SW480 (cell line): Measurements from ENCODE around the gene KIF3C.
A peak's percentile ranks its signal among the peaks of the same experiment; 100 is the strongest.
"Not testable (repeated sequence)": the region's sequence is repeated elsewhere in the genome, so short reads cannot be mapped to it uniquely, and the experiment has no call there.

Source experiments
- DNase-seq: peaks from one replicate; pipeline ENCODE4 v3.0.0-alpha.2; 2016; ENCODE audit warnings: low spot score

The KIF3C gene

GRCh38 chr2:25960920-25961319, 21.4 kb downstream of the KIF3C start:
- DNase-seq, result no peak

DNA sequence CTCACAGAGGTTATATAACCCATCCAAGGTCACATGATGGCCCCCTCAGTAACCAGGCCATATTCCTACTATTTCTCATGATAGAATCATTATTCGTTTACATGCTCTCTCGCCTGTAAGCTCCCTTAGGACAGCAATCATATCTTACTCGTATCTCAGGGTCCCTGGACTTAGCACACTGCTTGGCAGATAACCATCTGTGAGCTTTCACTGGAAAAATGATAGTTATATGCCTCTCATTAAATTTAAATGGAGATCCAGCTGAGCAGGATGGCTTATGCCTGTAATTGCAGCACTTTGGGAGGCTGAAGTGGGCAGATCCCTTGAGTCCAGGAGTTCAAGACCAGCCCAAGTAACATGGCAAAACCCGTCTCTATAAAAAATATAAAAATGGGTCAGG, 21.9 kb downstream of the KIF3C start:
- DNase-seq, result no peak

- not testable (repeated sequence) for DNase-seq
Observed at GRCh38 chr2:25958611-25959010, 23.7 kb downstream of the KIF3C start.

- no peak for DNase-seq
Observed at GRCh38 chr2:25957743-25958142, 24.6 kb downstream of the KIF3C start.

- DNase-seq, result no peak
Observed at GRCh38 chr2:25955869-25956535, 26.3 kb downstream of the KIF3C start.

- DNase-seq, result no peak
Observed at GRCh38 chr2:25955036-25955435, 27.3 kb downstream of the KIF3C start.

- no peak for DNase-seq
Observed at GRCh38 chr2:25954199-25954752, 28.0 kb downstream of the KIF3C start.

GRCh38 chr2:25951071-25951547, 31.2 kb downstream of the KIF3C start:
- peak; percentile 84 for DNase-seq

DNA sequence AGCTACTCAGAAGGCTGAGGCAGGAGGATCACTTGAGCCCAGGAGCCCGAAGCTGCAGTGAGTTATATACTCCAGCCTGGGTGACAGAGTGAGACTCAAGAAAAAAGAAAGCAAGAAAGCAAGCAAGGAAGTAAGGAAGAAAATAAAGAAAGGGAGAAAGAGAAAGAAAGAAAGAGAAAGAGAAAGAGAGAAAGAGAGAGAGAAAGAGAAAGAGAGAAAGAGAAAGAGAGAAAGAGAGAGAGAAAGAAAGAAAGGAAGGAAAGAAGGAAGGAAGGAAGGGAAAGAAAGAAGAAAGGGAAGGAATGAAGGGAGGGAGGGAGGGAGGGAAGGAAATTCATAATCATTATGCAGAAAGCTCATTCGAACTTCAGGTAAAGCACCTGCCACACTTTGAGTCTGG, 33.9 kb downstream of the KIF3C start:
- DNase-seq, result no peak

- no peak for DNase-seq
Observed at GRCh38 chr2:25941042-25941441, 41.3 kb downstream of the KIF3C start.

- DNase-seq, result no peak
Observed at GRCh38 chr2:25939257-25939668, 43.0 kb downstream of the KIF3C start.

- no peak for DNase-seq
Observed at GRCh38 chr2:25938345-25938744, 44.0 kb downstream of the KIF3C start.

DNA sequence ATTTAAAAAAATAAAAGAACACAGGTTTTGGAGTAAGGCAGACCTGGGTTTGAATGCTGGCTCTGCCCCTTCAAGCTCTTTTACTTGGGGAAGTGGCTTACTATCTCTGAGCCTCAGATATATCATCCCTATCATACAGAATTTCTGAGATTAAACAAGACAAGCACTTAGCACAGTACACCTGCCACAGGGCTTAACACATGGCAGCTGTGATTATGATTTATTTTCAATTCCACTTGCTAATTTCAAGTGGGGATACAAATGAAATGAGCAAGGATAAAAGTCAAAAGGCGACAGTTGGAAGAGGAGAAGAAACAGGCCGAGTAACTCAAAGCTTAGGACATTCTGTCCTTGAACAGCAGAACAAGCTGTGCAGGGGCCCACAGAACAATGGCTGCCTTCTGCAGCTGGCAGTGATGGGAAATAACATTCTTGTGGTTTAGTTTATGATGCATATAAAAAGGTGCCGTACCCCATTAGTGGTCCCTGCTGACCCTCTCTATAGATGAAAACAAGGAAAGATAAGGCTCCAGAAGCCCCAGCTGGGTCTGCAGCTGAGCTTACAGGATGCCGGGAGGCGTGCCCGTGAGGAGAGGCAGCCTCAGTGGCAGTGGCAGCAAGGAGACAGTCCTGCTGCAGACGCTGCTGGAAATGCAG, 45.3 kb downstream of the KIF3C start:
- DNase-seq, result peak; percentile 89

DNA sequence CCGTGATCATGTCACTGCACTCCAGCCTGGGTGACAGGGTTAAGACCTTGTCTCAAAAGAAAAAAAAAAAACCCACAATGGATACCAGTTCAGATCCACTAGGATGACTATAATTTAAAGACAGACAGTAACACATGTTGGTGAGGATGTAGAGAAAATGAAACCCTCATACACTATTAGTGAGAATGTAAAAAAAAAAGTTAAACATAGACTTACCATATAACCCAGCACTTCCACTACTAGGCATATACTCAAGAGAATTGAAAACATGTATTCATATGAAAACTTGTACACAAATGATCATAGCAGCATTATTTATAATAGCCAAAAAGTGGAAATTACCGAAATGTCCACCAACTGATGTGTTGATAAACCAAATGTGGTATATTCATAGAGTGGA, 48.7 kb downstream of the KIF3C start:
- DNase-seq, result no peak

DNA sequence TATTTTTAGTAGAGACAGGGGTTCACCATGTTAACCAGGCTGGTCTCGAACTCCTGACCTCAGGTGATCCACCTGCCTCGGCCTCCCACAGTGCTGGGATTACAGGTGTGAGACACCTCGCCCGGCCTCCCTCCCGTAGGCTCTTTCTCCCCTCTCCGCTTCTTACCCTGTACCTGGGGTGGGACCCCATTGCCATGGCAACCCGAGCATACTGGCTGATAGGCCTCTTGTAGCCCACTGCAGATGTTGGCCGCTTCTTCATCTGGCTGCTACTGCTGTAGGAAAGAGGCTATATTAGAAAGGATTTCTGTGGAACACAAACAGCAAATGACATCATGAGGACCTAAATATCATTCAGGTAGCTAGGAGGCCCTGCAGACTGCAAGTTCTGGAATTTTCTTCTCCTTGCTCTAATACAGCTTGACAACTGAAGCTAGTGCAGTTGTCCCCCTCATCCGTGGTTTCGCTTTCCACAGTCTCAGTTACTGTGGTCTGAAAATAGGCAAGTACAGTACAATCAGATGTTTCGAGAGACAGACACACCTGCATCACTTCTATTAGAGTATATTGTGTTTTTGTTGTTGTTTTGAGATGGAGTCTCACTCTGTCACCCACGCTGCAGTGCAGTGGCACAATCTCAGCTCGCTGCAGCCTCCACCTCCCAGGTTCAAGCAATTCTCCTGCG, 52.4 kb downstream of the KIF3C start:
- no peak for DNase-seq

GRCh38 chr2:25928668-25929067, 53.6 kb downstream of the KIF3C start:
- no peak for DNase-seq

DNA sequence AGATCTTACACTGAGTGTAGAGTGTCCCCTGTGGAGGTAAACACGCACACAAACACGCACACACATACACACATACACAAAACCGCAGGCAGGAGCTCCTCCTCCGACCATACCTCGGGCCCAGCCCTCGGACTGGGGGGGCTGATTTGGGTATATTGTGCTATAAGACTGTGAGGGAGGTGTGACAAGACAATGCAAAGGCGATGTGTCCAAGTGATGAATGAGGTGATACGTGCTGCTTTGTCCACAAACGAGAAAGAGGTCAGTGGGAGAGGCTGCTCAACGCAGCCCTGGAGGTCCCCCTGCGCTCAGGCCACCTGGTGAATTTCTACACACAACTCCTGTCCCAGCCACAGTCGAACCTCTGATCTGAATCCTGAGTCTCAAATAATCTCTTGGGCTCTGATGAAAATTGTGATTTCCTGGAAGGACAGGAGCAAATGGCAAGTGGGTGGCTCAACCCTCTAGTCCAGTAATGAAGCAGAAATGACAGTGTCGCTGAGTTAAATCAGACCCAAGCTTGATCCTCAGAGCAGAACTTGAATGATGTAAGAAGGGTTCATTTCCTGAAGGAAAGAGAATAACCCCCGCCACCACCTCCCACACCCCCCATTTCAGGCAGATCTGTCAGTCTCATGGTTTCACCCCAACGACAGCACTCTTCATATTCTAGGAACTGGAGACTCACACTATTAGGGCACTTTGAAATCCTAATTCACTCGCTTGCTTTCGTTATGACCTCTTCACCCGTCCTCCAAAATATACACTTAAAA, 55.1 kb downstream of the KIF3C start:
- DNase-seq, result no peak

- no peak for DNase-seq
Observed at GRCh38 chr2:25922501-25922900, 59.8 kb downstream of the KIF3C start.

DNA sequence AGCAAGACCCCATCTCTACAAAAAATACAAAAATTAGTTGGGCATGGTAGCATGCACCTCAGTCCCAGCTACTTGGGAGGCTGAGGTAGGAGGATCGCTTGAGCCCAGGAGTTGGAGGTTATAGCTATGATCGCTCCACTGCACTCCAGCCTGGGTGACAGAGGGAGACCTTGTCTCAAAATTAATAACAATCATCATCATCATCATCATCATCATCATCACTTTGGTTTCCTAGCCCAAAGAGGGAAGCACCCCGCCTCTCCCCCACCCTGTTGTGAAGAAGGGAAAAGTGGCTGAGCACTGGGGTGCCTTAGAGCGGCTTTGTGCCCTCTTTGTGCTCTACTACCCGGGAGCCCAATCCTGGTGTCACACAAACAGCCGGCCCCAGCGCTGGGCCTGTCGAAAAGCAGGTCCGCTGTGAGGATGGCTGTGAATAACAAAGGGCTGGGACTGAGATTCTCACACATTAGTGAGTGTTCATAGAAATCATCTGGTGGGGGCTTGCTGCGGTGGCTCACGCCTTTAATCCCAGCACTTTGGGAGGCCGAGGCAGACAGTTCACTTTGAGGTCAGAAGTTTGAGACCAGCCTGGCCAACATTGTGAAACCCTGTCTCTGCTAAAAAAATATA, 61.4 kb downstream of the KIF3C start:
- no peak for DNase-seq

DNA sequence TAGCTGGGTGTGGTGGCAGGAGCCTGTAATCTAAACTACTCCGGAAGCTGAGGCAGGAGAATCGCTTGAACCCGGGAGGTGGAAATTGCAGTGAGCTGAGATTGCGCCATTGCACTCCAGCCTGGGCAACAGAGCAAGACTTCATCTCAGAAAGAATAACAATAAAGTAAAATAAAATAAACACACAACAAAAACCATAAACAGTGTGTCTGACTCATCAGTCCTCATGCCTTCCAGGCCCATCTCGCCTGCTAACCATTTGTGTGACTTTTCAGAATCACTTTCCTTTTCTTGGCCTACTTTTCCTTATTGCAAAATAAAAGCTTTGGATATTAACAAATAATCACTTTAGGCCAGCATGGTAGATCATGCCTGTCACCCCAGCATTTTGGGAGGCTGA, 62.0 kb downstream of the KIF3C start:
- DNase-seq, result no peak

- DNase-seq, result no peak
Observed at GRCh38 chr2:25917832-25918231, 64.5 kb downstream of the KIF3C start.

DNA sequence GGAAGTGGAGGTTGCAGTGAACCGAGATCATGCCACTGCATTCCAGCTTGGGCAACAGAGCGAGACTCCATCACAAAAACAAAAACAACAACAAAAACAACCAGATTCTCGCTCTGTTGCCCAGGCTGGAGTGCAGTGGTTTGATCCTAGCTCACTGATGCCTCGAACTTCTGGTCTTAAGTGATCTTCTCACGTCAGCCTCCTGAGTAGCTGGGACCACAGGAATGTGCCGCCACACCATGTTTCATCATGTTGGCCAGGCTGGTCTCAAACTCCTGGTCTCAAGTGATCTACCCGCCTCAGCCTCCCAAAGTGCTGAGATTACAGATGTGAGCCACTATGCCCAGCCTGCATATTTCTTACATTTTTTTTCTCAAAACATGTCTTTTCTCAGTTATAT, 64.9 kb downstream of the KIF3C start:
- DNase-seq, result not testable (repeated sequence)
